Peyer's patch (tissue), 4 donors: Measurements from ENCODE around the gene TMEM132A. TPM values are rescaled to one million over a fixed set of nuclear protein-coding genes. Genes with fewer than 3 reads are reported as not detected.

Experiments used
- DNase-seq, 3 donors: peaks; one replicate each; pipeline ENCODE4 v3.0.0-alpha.2; 2017 to 2019
- H3K27ac ChIP-seq, 4 donors: fragments of 200-600 bp; sonication (generic); one replicate each; pipeline ENCODE4 v1.5.1; 2016 to 2019
- H3K27me3 ChIP-seq, 2 donors: fragments of 200-600 bp; sonication (generic); one replicate each; pipeline ENCODE4 v1.5.1; 2019
- H3K36me3 ChIP-seq, 3 donors: fragments of 200-600 bp; sonication (generic); one replicate each; pipeline ENCODE4 v1.5.1; 2016 to 2019
- H3K4me1 ChIP-seq, 4 donors: fragments of 200-600 bp; sonication (generic); one replicate each; pipeline ENCODE4 v1.5.1; 2016 to 2019
- H3K4me3 ChIP-seq, 4 donors: fragments of 200-600 bp; sonication (generic); 1 replicate in 3 of 4; 2 replicates in 1 of 4; pipeline ENCODE4 v1.5.1; 2016 to 2019; ENCODE audit warnings: mild to moderate bottlenecking in 1 of 4
- H3K9me3 ChIP-seq, 4 donors: fragments of 200-600 bp; sonication (generic); one replicate each; pipeline ENCODE4 v1.5.1; 2016 to 2019; ENCODE audit warnings: mild to moderate bottlenecking in 1 of 4
- CTCF ChIP-seq, 6 experiments: fragments of 450-650 bp in 4 of 6; fragments of 200-600 bp in 2 of 6; sonication (generic) in 1 of 6; IDR thresholded peaks; one replicate each; pipeline ENCODE4 v1.5.1; 2017 to 2019; ENCODE audit warnings: antibody characterized with exemption in 6 of 6, mild to moderate bottlenecking in 3 of 6, moderate library complexity in 1 of 6
- POLR2A ChIP-seq, 2 donors: fragments of 450-650 bp; IDR thresholded peaks; one replicate each; pipeline ENCODE4 v1.5.1; 2017; ENCODE audit warnings: antibody characterized with exemption in 2 of 2, mild to moderate bottlenecking in 2 of 2, moderate library complexity in 2 of 2
- total RNA-seq, 4 donors: library from RNA; depleted of rRNA; stranded (reverse); fragments of >200 nt; gene quantifications; one replicate each; pipeline ENCODE4 v1.1.0, GENCODE V29; 2016

Gene TMEM132A
- total RNA-seq, 4 donors from 2014 or later: 1.6 to 28.9 (median 4.0) TPM

- Histone ChIP-seq H3K4me3 (no peak overlapping the region), H3K27me3 (no peaks in the 10 kb centered on the region), H3K27ac (peak overlapping the region in 1 of 4 donors; percentile 68), H3K4me1 (no peaks in the 10 kb centered on the region), H3K36me3 (no peaks in the 10 kb centered on the region), H3K9me3 (no peaks in the 10 kb centered on the region)
- TF ChIP-seq CTCF (IDR thresholded peaks at IDR 0.05) (no peak), POLR2A (IDR thresholded peaks at IDR 0.05) (no peak)
- no peak for DNase-seq
Measured at GRCh38 chr11:60879971-60880588, 44.2 kb upstream of the TMEM132A start.

GRCh38 chr11:60880643-60881282 lies 43.5 kb upstream of the TMEM132A start:
- no peaks in the 10 kb centered on the region for H3K4me1 ChIP-seq
- TF ChIP-seq POLR2A (IDR thresholded peaks at IDR 0.05): no peak
- TF ChIP-seq CTCF (IDR thresholded peaks at IDR 0.05): no peak
- H3K4me3 ChIP-seq: no peak overlapping the region
- no peak for DNase-seq
- no peaks in the 10 kb centered on the region for H3K9me3 ChIP-seq
- H3K36me3 ChIP-seq: no peaks in the 10 kb centered on the region
- peak overlapping the region in 1 of 4 donors; percentile 8 for H3K27ac ChIP-seq
- no peaks in the 10 kb centered on the region for H3K27me3 ChIP-seq

- Histone ChIP-seq H3K9me3 (no peaks in the 10 kb centered on the region), H3K36me3 (peaks cover 0 to 17% (median 0%) of the 10 kb centered on the region in 3 donors), H3K27ac (no peak overlapping the region), H3K27me3 (no peaks in the 10 kb centered on the region), H3K4me3 (no peak overlapping the region), H3K4me1 (no peaks in the 10 kb centered on the region)
- DNase-seq: peak in 2 of 3 donors; percentile 68 to 79
- TF ChIP-seq POLR2A (IDR thresholded peaks at IDR 0.05): no peak
- TF ChIP-seq CTCF (IDR thresholded peaks at IDR 0.05): peak in 4 of 6 experiments; percentile 35 to 83 (median 80)
Measured at GRCh38 chr11:60887556-60887955, 36.7 kb upstream of the TMEM132A start.

GRCh38 chr11:60889869-60890311 lies 34.4 kb upstream of the TMEM132A start:
- no peak overlapping the region for H3K4me3 ChIP-seq
- H3K9me3 ChIP-seq: no peaks in the 10 kb centered on the region
- no peaks in the 10 kb centered on the region for H3K27me3 ChIP-seq
- peak in 1 of 3 donors; percentile 35 for DNase-seq
- H3K36me3 ChIP-seq: peaks cover 0 to 39% (median 0%) of the 10 kb centered on the region in 3 donors
- TF ChIP-seq CTCF (IDR thresholded peaks at IDR 0.05) (no peak), POLR2A (IDR thresholded peaks at IDR 0.05) (no peak)
- no peak overlapping the region for H3K27ac ChIP-seq
- no peaks in the 10 kb centered on the region for H3K4me1 ChIP-seq

- no peaks in the 10 kb centered on the region for H3K4me1 ChIP-seq
- no peak overlapping the region for H3K27ac ChIP-seq
Measured at GRCh38 chr11:60890696-60891095, 33.6 kb upstream of the TMEM132A start.

More at GRCh38 chr11:60890696-60891095, 33.6 kb upstream of the TMEM132A start:
- H3K4me3 ChIP-seq: no peak overlapping the region
- no peaks in the 10 kb centered on the region for H3K9me3 ChIP-seq
- no peak for TF ChIP-seq CTCF (IDR thresholded peaks at IDR 0.05)
- no peak for TF ChIP-seq POLR2A (IDR thresholded peaks at IDR 0.05)
- peak in 1 of 3 donors; percentile 40 for DNase-seq
- H3K27me3 ChIP-seq: no peaks in the 10 kb centered on the region
- H3K36me3 ChIP-seq: peaks cover 0 to 47% (median 0%) of the 10 kb centered on the region in 3 donors
